GM21528 (cell line): ENCODE data around the gene FMN1.

Experiments
- ATAC-seq: cut with Tn5 transposase; IDR thresholded peaks from one replicate; pipeline ENCODE4 v1.9.1; 2021; ENCODE audit warnings: mild to moderate bottlenecking, moderate library complexity; ENCODE audit not compliant: unreplicated experiment, low FRiP score

Gene FMN1

GRCh38 chr15:32718227-32718820, 476.2 kb downstream of the FMN1 start:
- ATAC-seq: no peak

GRCh38 chr15:32717426-32718226, 476.9 kb downstream of the FMN1 start, which contains the start of gene GREM1:
GREM1 (plus strand) TSS chr15:32718004; CDS start chr15:32730691, 12,687 bp downstream.
- no peak for ATAC-seq

- ATAC-seq: no peak
Measured at GRCh38 chr15:32716915-32717425, 477.5 kb downstream of the FMN1 start.

GRCh38 chr15:32716216-32716914, 478.1 kb downstream of the FMN1 start:
- no peak for ATAC-seq
